ENCODE measurements around the gene LYZ.

- TF ChIP-seq CTCF (IDR thresholded peaks at IDR 0.05) (no peak), POLR2A (IDR thresholded peaks at IDR 0.05) (no peak)
Measured at GRCh38 chr12:69339999-69340398, 8.2 kb upstream of the LYZ start.

Measured in heart left ventricle (tissue), 13 donors.